ENCODE results near the gene MID2. TPM values are rescaled to one million over a fixed set of nuclear protein-coding genes. Genes with fewer than 3 reads are reported as not detected.
"Not testable (repeated sequence)": the region's sequence is repeated elsewhere in the genome, so short reads cannot be mapped to it uniquely, and the experiment has no call there.

Gene MID2
- polyA plus RNA-seq, 1 donor (not counting 4 experiments of a cell fraction or from before 2014, with no cell fraction given) = 8.9 TPM

DNA sequence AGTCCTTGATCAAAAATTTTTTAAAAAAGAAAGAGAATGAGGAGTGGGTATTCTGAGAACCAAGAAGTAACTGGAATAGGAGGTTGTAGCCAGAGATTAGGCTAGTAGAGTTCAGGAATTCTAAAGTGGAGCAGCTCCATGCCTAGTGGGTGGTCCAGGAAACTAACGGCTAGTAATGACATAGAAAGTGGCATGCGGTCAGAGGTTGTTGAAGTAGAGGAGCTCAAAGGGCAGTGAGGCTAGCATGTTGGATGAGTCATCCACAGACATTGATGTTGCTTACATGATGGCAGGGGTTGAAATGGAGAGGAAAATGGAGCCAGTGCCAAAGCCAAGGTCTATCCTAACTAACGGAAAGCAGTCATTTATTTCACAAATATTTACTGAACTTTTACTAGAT lies 114.4 kb downstream of the MID2 start:
- no peaks in the 10 kb centered on the region for H4K20me1 ChIP-seq (ENCODE audit: control insufficient read depth, extremely low read depth, insufficient read depth, low read length)
- H3K79me2 ChIP-seq (ENCODE audit: control insufficient read depth, insufficient read depth, low read length) = peaks cover 17% of the 10 kb centered on the region
- no peak overlapping the region for H3K4me2 ChIP-seq (ENCODE audit: control insufficient read depth, extremely low read depth, insufficient read depth, low read depth, low read length)
- H3K9me1 ChIP-seq (ENCODE audit: control insufficient read depth, extremely low read depth, insufficient read depth, low read length) = no peaks in the 10 kb centered on the region
- TF ChIP-seq, protein P1, sequence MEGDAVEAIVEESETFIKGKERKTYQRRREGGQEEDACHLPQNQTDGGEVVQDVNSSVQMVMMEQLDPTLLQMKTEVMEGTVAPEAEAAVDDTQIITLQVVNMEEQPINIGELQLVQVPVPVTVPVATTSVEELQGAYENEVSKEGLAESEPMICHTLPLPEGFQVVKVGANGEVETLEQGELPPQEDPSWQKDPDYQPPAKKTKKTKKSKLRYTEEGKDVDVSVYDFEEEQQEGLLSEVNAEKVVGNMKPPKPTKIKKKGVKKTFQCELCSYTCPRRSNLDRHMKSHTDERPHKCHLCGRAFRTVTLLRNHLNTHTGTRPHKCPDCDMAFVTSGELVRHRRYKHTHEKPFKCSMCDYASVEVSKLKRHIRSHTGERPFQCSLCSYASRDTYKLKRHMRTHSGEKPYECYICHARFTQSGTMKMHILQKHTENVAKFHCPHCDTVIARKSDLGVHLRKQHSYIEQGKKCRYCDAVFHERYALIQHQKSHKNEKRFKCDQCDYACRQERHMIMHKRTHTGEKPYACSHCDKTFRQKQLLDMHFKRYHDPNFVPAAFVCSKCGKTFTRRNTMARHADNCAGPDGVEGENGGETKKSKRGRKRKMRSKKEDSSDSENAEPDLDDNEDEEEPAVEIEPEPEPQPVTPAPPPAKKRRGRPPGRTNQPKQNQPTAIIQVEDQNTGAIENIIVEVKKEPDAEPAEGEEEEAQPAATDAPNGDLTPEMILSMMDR (optimal IDR thresholded peaks at IDR 0.05 in 1 of 3, IDR thresholded peaks at IDR 0.05 in 1 of 3, conservative IDR thresholded peaks at IDR 0.05 in 1 of 3; ENCODE audit: extremely low read depth in 1 of 3, insufficient read depth in 2 of 3, low read length in 3 of 3) = no peak
- TF ChIP-seq EZH2 (IDR thresholded peaks at IDR 0.05; ENCODE audit: low read length) = no peak
- H3K4me1 ChIP-seq (ENCODE audit: control insufficient read depth, extremely low read depth, insufficient read depth, low read length) = no peaks in the 10 kb centered on the region
- no peak for FAIRE-seq
- no peak overlapping the region for H3K4me3 ChIP-seq (ENCODE audit: control insufficient read depth in 2 of 3, extremely low read depth in 1 of 3, insufficient read depth in 2 of 3, low read depth in 1 of 3, low read length in 3 of 3)
- no peaks in the 10 kb centered on the region for H3K27me3 ChIP-seq (ENCODE audit: control insufficient read depth, extremely low read depth, insufficient read depth, low read length)
- H2AFZ ChIP-seq (ENCODE audit: control insufficient read depth, low read length) = no peak overlapping the region
- H3K9ac ChIP-seq (ENCODE audit: control insufficient read depth, extremely low read depth, insufficient read depth, low read length) = no peak overlapping the region
- peaks cover 0 to 3% of the 10 kb centered on the region in 2 experiments for H3K36me3 ChIP-seq (ENCODE audit: control insufficient read depth in 2 of 2, extremely low read depth in 1 of 2, insufficient read depth in 2 of 2, low read length in 2 of 2)
- no peak overlapping the region for H3K27ac ChIP-seq (ENCODE audit: control insufficient read depth, insufficient read depth, low read length)
- no peak for DNase-seq (ENCODE audit: low read depth, low spot score)
- no peaks in the 10 kb centered on the region for H3K9me3 ChIP-seq (ENCODE audit: control insufficient read depth, low read depth, low read length)
- dilution Hi-C loops (cut with MboI; ENCODE audit: extremely low pct_ligation_motif_present, low sequenced_read_pairs) = no loop called here

- H3K36me3 ChIP-seq (ENCODE audit: control insufficient read depth in 2 of 2, extremely low read depth in 1 of 2, insufficient read depth in 2 of 2, low read length in 2 of 2); H3K9ac ChIP-seq (ENCODE audit: control insufficient read depth, extremely low read depth, insufficient read depth, low read length); H3K27me3 ChIP-seq (ENCODE audit: control insufficient read depth, extremely low read depth, insufficient read depth, low read length); dilution Hi-C loops (cut with MboI; ENCODE audit: extremely low pct_ligation_motif_present, low sequenced_read_pairs); FAIRE-seq; H3K4me3 ChIP-seq (ENCODE audit: control insufficient read depth in 2 of 3, extremely low read depth in 1 of 3, insufficient read depth in 2 of 3, low read depth in 1 of 3, low read length in 3 of 3); H3K27ac ChIP-seq (ENCODE audit: control insufficient read depth, insufficient read depth, low read length); DNase-seq (ENCODE audit: low read depth, low spot score); H3K4me2 ChIP-seq (ENCODE audit: control insufficient read depth, extremely low read depth, insufficient read depth, low read depth, low read length); H4K20me1 ChIP-seq (ENCODE audit: control insufficient read depth, extremely low read depth, insufficient read depth, low read length); H3K4me1 ChIP-seq (ENCODE audit: control insufficient read depth, extremely low read depth, insufficient read depth, low read length); H3K9me1 ChIP-seq (ENCODE audit: control insufficient read depth, extremely low read depth, insufficient read depth, low read length); H2AFZ ChIP-seq (ENCODE audit: control insufficient read depth, low read length); H3K9me3 ChIP-seq (ENCODE audit: control insufficient read depth, low read depth, low read length): not testable (repeated sequence)
- H3K79me2 ChIP-seq (ENCODE audit: control insufficient read depth, insufficient read depth, low read length) = peaks cover 21% of the 10 kb centered on the region
These were observed 129.7 kb downstream of the MID2 start for GRCh38 chrX:107955337-107955736.

DNA sequence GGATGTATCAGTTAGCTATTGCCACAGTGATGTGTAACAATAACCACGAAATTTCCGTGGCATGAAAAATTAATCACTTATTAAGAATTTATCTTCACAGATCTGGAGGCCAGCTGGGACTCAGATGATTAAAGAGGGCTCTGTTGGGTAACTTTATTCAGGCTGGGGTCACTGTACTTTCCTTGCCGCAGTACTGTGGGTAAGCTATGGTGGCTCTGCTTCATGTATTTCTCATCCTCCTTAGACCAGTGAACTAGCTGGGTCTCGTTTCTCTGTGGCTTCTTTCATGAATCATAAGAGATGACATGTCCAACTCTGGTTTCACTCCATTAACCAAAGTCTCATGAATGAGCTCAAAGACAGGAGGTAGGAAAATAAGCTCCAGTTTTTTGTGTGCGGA lies 143.0 kb downstream of the MID2 start:
- dilution Hi-C loops (cut with MboI; ENCODE audit: extremely low pct_ligation_motif_present, low sequenced_read_pairs) = no loop called here
- DNase-seq (ENCODE audit: low read depth, low spot score) = no peak
- H3K9me1 ChIP-seq (ENCODE audit: control insufficient read depth, extremely low read depth, insufficient read depth, low read length) = no peaks in the 10 kb centered on the region

More for the DNA sequence above, 143.0 kb downstream of the MID2 start:
- no peak for TF ChIP-seq EZH2 (IDR thresholded peaks at IDR 0.05; ENCODE audit: low read length)
- TF ChIP-seq, protein P1 (optimal IDR thresholded peaks at IDR 0.05 in 1 of 3, IDR thresholded peaks at IDR 0.05 in 1 of 3, conservative IDR thresholded peaks at IDR 0.05 in 1 of 3; ENCODE audit: extremely low read depth in 1 of 3, insufficient read depth in 2 of 3, low read length in 3 of 3) = no peak
- no peaks in the 10 kb centered on the region for H3K36me3 ChIP-seq (ENCODE audit: control insufficient read depth in 2 of 2, extremely low read depth in 1 of 2, insufficient read depth in 2 of 2, low read length in 2 of 2)
- H3K79me2 ChIP-seq (ENCODE audit: control insufficient read depth, insufficient read depth, low read length) = no peaks in the 10 kb centered on the region
- H4K20me1 ChIP-seq (ENCODE audit: control insufficient read depth, extremely low read depth, insufficient read depth, low read length) = peaks cover 4% of the 10 kb centered on the region
- no peak overlapping the region for H3K4me2 ChIP-seq (ENCODE audit: control insufficient read depth, extremely low read depth, insufficient read depth, low read depth, low read length)
- H3K27me3 ChIP-seq (ENCODE audit: control insufficient read depth, extremely low read depth, insufficient read depth, low read length) = no peaks in the 10 kb centered on the region
- H3K9ac ChIP-seq (ENCODE audit: control insufficient read depth, extremely low read depth, insufficient read depth, low read length) = no peak overlapping the region
- no peak overlapping the region for H3K27ac ChIP-seq (ENCODE audit: control insufficient read depth, insufficient read depth, low read length)
- no peak overlapping the region for H2AFZ ChIP-seq (ENCODE audit: control insufficient read depth, low read length)
- FAIRE-seq = no peak
- H3K4me1 ChIP-seq (ENCODE audit: control insufficient read depth, extremely low read depth, insufficient read depth, low read length) = no peaks in the 10 kb centered on the region
- H3K9me3 ChIP-seq (ENCODE audit: control insufficient read depth, low read depth, low read length) = no peaks in the 10 kb centered on the region
- no peak overlapping the region for H3K4me3 ChIP-seq (ENCODE audit: control insufficient read depth in 2 of 3, extremely low read depth in 1 of 3, insufficient read depth in 2 of 3, low read depth in 1 of 3, low read length in 3 of 3)

All from keratinocyte (primary cell).